Gastrocnemius medialis (tissue), 4 donors: ENCODE data around the gene OR7A10. TPM values are rescaled to one million over a fixed set of nuclear protein-coding genes. Genes with fewer than 3 reads are reported as not detected.

Experiments
- ATAC-seq, 2 donors: fragments of 150-250 bp; one replicate each; pipeline ENCODE4 v1.9.1; 2016
- DNase-seq, 2 donors: peaks; one replicate each; pipeline ENCODE4 v3.0.0-alpha.2; 2019
- H3K27ac ChIP-seq, 4 donors: fragments of 200-600 bp; sonication (generic); 1 replicate in 1 of 4; 2 replicates in 3 of 4; pipeline ENCODE4 v1.5.1; 2016 to 2018; ENCODE audit warnings: mild to moderate bottlenecking in 2 of 4, moderate library complexity in 1 of 4
- H3K27me3 ChIP-seq, 3 donors: fragments of 200-600 bp; sonication (generic) in 2 of 3; 1 replicate in 1 of 3; 2 replicates in 2 of 3; pipeline versions ENCODE4 v1.5.1 to v1.6.0; 2016 to 2019; ENCODE audit warnings: mild to moderate bottlenecking in 1 of 3, moderate library complexity in 1 of 3
- H3K36me3 ChIP-seq, 2 donors: fragments of 200-600 bp; sonication (generic) in 1 of 2; one replicate each; pipeline ENCODE4 v1.5.1; 2017 to 2018
- H3K4me1 ChIP-seq, 2 donors: fragments of 200-600 bp; sonication (generic) in 1 of 2; one replicate each; pipeline ENCODE4 v1.5.1; 2016 to 2017; ENCODE audit warnings: mild to moderate bottlenecking in 2 of 2
- H3K4me3 ChIP-seq, 4 donors: fragments of 200-600 bp; sonication (generic) in 3 of 4; 1 replicate in 1 of 4; 2 replicates in 3 of 4; pipeline ENCODE4 v1.5.1; 2016 to 2019; ENCODE audit warnings: mild to moderate bottlenecking in 2 of 4
- H3K9me3 ChIP-seq, 3 donors: fragments of 200-600 bp; sonication (generic) in 2 of 3; 1 replicate in 1 of 3; 2 replicates in 2 of 3; pipeline ENCODE4 v1.5.1; 2016 to 2019
- CTCF ChIP-seq, 5 experiments: fragments of 450-650 bp in 3 of 5; fragments of 200-600 bp in 2 of 5; sonication (generic) in 2 of 5; IDR thresholded peaks in 4 of 5; conservative IDR thresholded peaks in 1 of 5; 1 replicate in 4 of 5; 2 replicates in 1 of 5; pipeline ENCODE4 v1.5.1; 2016 to 2019; ENCODE audit warnings: antibody characterized with exemption in 5 of 5, mild to moderate bottlenecking in 3 of 5, moderate library complexity in 3 of 5
- POLR2A ChIP-seq, 2 donors: fragments of 450-650 bp; IDR thresholded peaks; one replicate each; pipeline ENCODE4 v1.6.1; 2017; ENCODE audit warnings: antibody characterized with exemption in 2 of 2, mild to moderate bottlenecking in 2 of 2, moderate library complexity in 2 of 2
- in situ Hi-C, 4 donors: fragments of 200-750 bp; cut with MboI; loops; one replicate each; pipeline versions ENCODE4 v1.15.0 to v1.8.0; 2017; ENCODE audit warnings: low sequenced_read_pairs in 4 of 4
- intact Hi-C: fragments of 100-400 bp; cut with DNase I; formaldehyde crosslinking; loops from one replicate; pipeline ENCODE4 v1.15.1; 2023; ENCODE audit warnings: low total_unique reads
- total RNA-seq, 4 donors: library from RNA; depleted of rRNA; stranded (reverse); fragments of >200 nt; gene quantifications; one replicate each; pipeline versions ENCODE4 v1.1.0 to v1.2.3, GENCODE V29; 2016

The OR7A10 gene
- total RNA-seq: not detected

GRCh38 chr19:14848822-14849221, at the start of gene OR7A10:
Gene OR7A10, minus strand, starts transcription at chr19:14848922. Its CDS starts 7,045 bp downstream, at chr19:14841877.
- intact Hi-C loops: no loop called here
- ATAC-seq: no peak

GRCh38 chr19:14890643-14891379, 42.1 kb upstream of the OR7A10 start:
- no peak for DNase-seq
- TF ChIP-seq CTCF (IDR thresholded peaks at IDR 0.05 in 4 of 5, conservative IDR thresholded peaks at IDR 0.05 in 1 of 5): no peak
- TF ChIP-seq POLR2A (IDR thresholded peaks at IDR 0.05): no peak
- in situ Hi-C loops (no loop called here), intact Hi-C loops (loop anchor here (5.0 kb wide), 1 partner anchor 104 kb away; no protein-coding TSS in a partner anchor)
- Histone ChIP-seq H3K36me3 (no peaks in the 10 kb centered on the region), H3K4me3 (no peak overlapping the region), H3K27ac (no peak overlapping the region), H3K9me3 (no peaks in the 10 kb centered on the region), H3K27me3 (no peaks in the 10 kb centered on the region), H3K4me1 (no peaks in the 10 kb centered on the region)
- ATAC-seq: no peak

More at GRCh38 chr19:14848822-14849221, at the start of gene OR7A10:
- H3K9me3 ChIP-seq: no peaks in the 10 kb centered on the region
- no peaks in the 10 kb centered on the region for H3K36me3 ChIP-seq
- no peaks in the 10 kb centered on the region for H3K27me3 ChIP-seq
- no peak within 1 kb of the TSS for H3K27ac ChIP-seq
- H3K4me3 ChIP-seq: no peak within 1 kb of the TSS
- H3K4me1 ChIP-seq: no peaks in the 10 kb centered on the region
- no peak for DNase-seq
- TF ChIP-seq CTCF (IDR thresholded peaks at IDR 0.05 in 4 of 5, conservative IDR thresholded peaks at IDR 0.05 in 1 of 5): no peak
- TF ChIP-seq POLR2A (IDR thresholded peaks at IDR 0.05): no peak
- in situ Hi-C loops: no loop called here

GRCh38 chr19:14889994-14890642, 41.4 kb upstream of the OR7A10 start:
- ATAC-seq (no peak), DNase-seq (no peak)
- H3K4me1 ChIP-seq: no peaks in the 10 kb centered on the region
- H3K36me3 ChIP-seq: no peaks in the 10 kb centered on the region
- no peak overlapping the region for H3K27ac ChIP-seq
- H3K9me3 ChIP-seq: no peaks in the 10 kb centered on the region
- H3K4me3 ChIP-seq: no peak overlapping the region
- intact Hi-C loops (loop anchor here (5.0 kb wide), 1 partner anchor 103 kb away; no protein-coding TSS in a partner anchor), in situ Hi-C loops (no loop called here)
- no peak for TF ChIP-seq POLR2A (IDR thresholded peaks at IDR 0.05)
- TF ChIP-seq CTCF (IDR thresholded peaks at IDR 0.05 in 4 of 5, conservative IDR thresholded peaks at IDR 0.05 in 1 of 5): no peak
- no peaks in the 10 kb centered on the region for H3K27me3 ChIP-seq

- H3K36me3 ChIP-seq: no peaks in the 10 kb centered on the region
- no peak for DNase-seq
- in situ Hi-C loops: no loop called here
- intact Hi-C loops: no loop called here
- H3K4me1 ChIP-seq: no peaks in the 10 kb centered on the region
- no peak within 1 kb of the TSS for H3K27ac ChIP-seq
- no peak for ATAC-seq
- H3K4me3 ChIP-seq: no peak within 1 kb of the TSS
- H3K27me3 ChIP-seq: no peaks in the 10 kb centered on the region
- TF ChIP-seq CTCF (IDR thresholded peaks at IDR 0.05 in 4 of 5, conservative IDR thresholded peaks at IDR 0.05 in 1 of 5): no peak
- no peak for TF ChIP-seq POLR2A (IDR thresholded peaks at IDR 0.05)
- H3K9me3 ChIP-seq: no peaks in the 10 kb centered on the region
These were observed 37.3 kb upstream of the OR7A10 start, which contains the start of gene OR7A17 for GRCh38 chr19:14886032-14886431. Gene OR7A17, minus strand, starts transcription at chr19:14886132. Its CDS starts 4,777 bp downstream, at chr19:14881355.
